Measurements from ENCODE around the gene TRIM69.
"Not testable (repeated sequence)": the region's sequence is repeated elsewhere in the genome, so short reads cannot be mapped to it uniquely, and the experiment has no call there.

The TRIM69 gene, protein sequence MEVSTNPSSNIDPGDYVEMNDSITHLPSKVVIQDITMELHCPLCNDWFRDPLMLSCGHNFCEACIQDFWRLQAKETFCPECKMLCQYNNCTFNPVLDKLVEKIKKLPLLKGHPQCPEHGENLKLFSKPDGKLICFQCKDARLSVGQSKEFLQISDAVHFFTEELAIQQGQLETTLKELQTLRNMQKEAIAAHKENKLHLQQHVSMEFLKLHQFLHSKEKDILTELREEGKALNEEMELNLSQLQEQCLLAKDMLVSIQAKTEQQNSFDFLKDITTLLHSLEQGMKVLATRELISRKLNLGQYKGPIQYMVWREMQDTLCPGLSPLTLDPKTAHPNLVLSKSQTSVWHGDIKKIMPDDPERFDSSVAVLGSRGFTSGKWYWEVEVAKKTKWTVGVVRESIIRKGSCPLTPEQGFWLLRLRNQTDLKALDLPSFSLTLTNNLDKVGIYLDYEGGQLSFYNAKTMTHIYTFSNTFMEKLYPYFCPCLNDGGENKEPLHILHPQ

DNA sequence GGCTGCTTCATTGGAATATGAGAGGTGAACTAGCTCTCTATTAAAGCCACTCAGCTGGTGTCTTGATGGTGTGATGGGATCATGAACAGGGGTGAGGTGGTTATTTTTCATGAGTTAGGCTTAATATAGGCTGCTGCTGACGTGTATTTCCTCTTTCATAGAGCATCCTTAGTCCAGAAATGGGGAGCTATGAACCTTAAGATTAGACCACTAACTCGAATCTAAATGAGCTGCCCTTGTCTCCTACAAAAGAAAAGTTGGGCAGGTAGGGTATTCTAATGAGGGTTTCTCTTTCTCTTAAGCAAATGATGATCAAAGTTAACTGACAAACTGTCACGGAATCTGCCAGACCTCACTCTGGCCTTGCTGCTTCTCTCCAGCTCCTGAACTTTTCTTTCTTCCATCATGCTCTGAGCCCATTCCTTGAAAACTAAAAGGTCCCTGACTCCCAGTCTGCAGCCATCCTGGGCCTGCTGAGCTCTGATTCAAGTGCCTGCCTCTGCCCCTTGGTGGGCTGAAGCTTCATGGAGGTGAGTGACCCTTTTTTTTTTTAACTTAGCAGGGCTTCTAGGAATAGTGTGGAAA, at the start of gene TRIM69:
Gene TRIM69, plus strand, starts transcription at position 348 of the 585 bp plus-strand sequence. Its CDS starts 177 bp downstream, at position 525.
- intact Hi-C loops (cut with DNase I): no loop called here
- no peak for DNase-seq

GRCh38 chr15:44689318-44689717, 47.0 kb upstream of the TRIM69 start:
- DNase-seq; intact Hi-C loops (cut with DNase I): not testable (repeated sequence)

DNA sequence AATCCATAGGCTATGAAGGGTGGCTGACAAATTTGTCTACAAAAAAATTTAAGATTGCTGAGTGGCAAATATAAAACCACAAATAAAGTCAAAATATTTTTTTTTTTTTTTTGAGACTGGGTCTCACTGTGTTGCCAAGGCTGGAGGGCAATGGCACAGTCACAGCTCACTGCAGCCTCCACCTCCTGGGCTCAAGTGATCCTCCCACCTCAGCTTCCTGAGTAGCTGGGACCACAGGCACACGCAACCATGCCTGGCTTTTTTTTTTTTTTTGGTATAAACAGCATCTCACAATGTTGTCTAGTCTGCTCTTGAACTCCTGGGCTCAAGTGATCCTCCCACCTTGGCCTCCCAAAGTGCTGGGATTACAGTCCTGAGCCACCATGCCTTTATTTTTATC, 46.1 kb upstream of the TRIM69 start:
- DNase-seq; intact Hi-C loops (cut with DNase I): not testable (repeated sequence)

- DNase-seq: no peak
- intact Hi-C loops (cut with DNase I): no loop called here
These were observed 43.7 kb upstream of the TRIM69 start for GRCh38 chr15:44692659-44693058.

DNA sequence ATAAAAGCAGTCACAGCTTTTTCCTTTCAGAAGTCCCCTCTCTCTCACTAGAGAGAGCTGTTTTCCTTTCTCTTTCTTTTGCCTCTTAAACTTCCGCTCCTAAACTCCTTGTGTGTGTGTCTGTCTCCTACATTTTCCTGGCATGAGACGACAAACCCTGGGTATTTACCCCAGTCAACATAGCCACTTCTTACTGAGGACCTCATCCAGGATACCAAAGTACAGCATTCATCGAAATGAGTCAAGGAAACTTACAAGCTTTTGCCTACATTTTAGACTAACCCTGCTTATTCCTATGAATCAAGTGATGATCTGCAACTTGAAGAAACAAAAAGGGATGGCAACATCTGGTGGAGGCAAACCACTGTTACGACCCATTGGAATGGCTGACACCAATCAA, 41.9 kb upstream of the TRIM69 start:
- intact Hi-C loops (cut with DNase I): no loop called here
- no peak for DNase-seq

DNA sequence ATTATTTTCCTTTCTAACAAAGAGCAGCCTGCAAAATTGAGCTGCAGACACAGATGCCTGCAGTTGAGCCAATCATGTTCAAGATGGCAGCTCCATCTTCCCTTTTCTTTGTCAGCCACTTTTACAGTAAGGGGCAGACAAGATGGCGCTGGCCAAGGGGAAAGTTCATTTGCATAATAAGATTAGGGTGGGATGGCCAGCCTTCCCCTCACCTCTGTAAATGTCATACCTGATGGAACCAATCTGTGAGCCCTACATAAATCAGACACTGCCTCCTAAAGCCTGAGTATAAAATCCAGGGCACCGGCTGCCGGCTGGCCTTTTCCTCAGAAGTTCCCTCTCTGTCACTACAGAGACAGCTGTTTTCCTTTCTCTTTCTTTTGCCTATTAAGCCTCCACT, 41.0 kb upstream of the TRIM69 start:
- intact Hi-C loops (cut with DNase I): no loop called here
- no peak for DNase-seq

DNA sequence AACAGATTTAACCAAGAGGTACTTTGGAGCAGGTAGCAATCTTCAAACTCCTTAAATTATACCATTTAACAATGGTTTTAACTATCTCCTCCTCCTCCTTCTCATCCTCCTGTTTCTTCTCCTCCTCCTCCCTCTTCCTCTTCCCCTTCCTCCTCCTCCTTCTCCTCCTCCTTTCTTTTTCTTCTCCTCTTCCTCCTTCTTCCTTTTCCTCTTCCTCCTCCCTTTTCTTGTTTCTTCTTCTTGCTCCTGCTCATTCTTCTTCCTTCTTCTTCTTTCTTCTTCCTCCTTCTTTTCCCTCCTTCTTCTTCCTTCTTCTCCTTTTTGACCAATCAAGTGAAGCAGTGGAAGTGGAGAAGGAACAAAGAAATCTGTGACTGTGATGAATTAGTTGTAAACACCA, 39.3 kb upstream of the TRIM69 start:
- intact Hi-C loops (cut with DNase I): no loop called here
- DNase-seq: no peak

GRCh38 chr15:44698641-44699040, 37.7 kb upstream of the TRIM69 start:
- intact Hi-C loops (cut with DNase I): no loop called here
- DNase-seq: no peak

GRCh38 chr15:44700676-44701075, 35.7 kb upstream of the TRIM69 start:
- DNase-seq; intact Hi-C loops (cut with DNase I): not testable (repeated sequence)

DNA sequence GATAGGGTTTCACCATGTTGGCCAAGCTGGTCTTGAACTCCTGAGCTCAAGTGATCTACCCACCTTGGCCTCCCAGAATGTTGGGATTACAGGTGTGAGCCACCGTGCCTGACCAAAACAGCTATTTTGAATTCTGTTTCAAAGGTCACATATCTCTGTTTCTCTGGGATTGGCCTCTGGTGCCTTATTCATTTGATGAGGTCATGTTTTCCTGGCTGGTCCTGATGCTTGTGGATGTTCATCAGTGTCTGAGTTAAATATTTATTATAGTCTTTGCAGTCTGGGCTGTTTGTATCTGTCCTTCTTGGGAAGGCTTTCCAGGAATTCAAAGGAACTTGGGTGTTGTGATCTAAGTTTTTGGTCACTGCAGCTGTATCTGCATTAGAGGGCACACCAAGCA, 30.3 kb upstream of the TRIM69 start:
- intact Hi-C loops (cut with DNase I): no loop called here

DNA sequence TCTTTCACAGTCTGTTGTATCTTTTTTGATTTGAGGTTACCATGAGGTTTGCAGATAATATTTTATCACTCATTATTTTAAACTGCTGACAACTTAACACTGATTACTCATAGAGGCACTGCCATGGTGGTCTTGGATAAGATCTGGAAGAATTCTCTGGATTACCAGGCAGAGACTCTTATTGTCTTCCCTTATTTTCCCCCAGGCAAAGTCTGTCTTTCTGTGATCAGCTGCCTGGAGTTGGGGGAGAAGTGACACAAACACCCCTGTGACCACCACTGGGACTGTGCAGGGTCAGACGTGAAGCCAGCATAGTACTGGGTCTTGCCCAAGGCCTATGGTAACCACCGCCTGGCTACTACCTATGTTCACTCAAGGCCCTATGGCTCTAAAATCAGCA, 29.9 kb upstream of the TRIM69 start:
- no peak for DNase-seq
- intact Hi-C loops (cut with DNase I): no loop called here

More for the DNA sequence above, 30.3 kb upstream of the TRIM69 start:
- DNase-seq: no peak

- intact Hi-C loops (cut with DNase I): no loop called here
- DNase-seq: no peak
These were observed 29.2 kb upstream of the TRIM69 start for GRCh38 chr15:44706946-44707636.

DNA sequence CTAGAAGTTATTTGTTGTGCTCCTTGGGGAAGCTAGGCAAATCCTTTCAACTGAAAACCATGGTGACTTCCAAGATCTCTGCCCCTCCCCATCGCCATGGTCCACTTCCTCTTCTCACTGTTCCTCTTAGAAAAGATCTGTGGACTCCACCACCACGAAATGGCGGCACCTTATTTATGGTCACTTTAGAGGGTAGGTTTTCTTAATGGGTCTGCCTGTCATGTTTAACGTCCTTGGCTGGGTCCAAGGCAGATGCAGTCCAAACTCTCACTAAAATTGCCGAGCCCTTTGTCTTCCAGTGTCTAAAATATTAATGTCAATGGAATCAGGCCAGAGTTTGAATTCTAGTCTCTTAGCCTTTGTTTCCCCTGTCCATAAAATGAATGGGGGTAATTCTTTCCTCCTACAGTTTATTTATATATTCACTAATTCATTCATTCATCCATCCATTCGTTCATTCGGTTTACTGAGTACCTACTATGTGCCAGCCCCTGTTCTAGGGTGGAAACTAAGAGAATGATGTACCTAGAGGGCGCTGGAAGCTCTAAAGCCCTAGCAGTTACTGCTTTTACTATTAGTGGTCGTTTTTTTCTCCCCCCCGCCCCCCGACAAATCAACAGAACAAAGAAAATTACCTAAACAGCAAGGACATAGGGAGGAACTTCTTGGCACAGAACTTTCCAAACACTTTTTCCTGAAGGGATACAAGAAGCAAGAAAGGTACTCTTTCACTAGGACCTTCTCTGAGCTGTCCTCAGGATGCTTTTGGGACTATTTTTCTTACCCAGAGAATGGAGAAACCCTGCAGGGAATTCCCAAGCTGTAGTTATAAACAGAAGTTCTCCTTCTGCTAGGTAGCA, 25.9 kb upstream of the TRIM69 start:
- peak in 24 of 42 donors; percentile 6 to 60 (median 34) for DNase-seq
- intact Hi-C loops (cut with DNase I): loop anchor here (2.0 to 5.0 kb wide), 2 partner anchors 18 to 48 kb away; partner anchors contain the start of gene SPG11

- DNase-seq: peak; percentile 93 to 98 (median 96)
- intact Hi-C loops (cut with DNase I): loop anchor here (2.0 to 5.0 kb wide), 2 partner anchors 18 to 49 kb away; partner anchors contain the start of gene SPG11
These were observed 25.1 kb upstream of the TRIM69 start, which contains the start of the genes B2M and PATL2 for GRCh38 chr15:44711096-44711742. TSS of gene B2M (plus strand) at chr15:44711517. CDS start at chr15:44711547, 30 bp downstream. TSS of gene PATL2 (minus strand) at chr15:44711323. CDS start at chr15:44676490, 34,833 bp downstream.

GRCh38 chr15:44711743-44712345, 24.5 kb upstream of the TRIM69 start:
- intact Hi-C loops (cut with DNase I): loop anchor here (2.0 to 5.0 kb wide), 2 partner anchors 17 to 50 kb away; partner anchors contain the start of gene SPG11
- DNase-seq: peak in 33 of 42 donors; percentile 9 to 70 (median 35)

DNA sequence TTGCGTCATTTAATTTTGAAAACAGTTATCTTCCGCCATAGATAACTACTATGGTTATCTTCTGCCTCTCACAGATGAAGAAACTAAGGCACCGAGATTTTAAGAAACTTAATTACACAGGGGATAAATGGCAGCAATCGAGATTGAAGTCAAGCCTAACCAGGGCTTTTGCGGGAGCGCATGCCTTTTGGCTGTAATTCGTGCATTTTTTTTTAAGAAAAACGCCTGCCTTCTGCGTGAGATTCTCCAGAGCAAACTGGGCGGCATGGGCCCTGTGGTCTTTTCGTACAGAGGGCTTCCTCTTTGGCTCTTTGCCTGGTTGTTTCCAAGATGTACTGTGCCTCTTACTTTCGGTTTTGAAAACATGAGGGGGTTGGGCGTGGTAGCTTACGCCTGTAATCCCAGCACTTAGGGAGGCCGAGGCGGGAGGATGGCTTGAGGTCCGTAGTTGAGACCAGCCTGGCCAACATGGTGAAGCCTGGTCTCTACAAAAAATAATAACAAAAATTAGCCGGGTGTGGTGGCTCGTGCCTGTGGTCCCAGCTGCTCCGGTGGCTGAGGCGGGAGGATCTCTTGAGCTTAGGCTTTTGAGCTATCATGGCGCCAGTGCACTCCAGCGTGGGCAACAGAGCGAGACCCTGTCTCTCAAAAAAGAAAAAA, 23.9 kb upstream of the TRIM69 start:
- peak in 40 of 42 donors; percentile 6 to 84 (median 48) for DNase-seq
- intact Hi-C loops (cut with DNase I): loop anchor here (5.0 kb wide), 1 partner anchor 50 kb away; the partner anchor contains the start of gene SPG11
